ENCODE results near the gene GCNT4. TPM values are rescaled to one million over a fixed set of nuclear protein-coding genes. Genes with fewer than 3 reads are reported as not detected.

GCNT4 gene
- total RNA-seq, 1 experiment from 2014 or later = 0.05 TPM

GRCh38 chr5:75016896-75017295 is 35.5 kb downstream of the GCNT4 start:
- no peak for DNase-seq (ENCODE audit: low spot score)

GRCh38 chr5:75012748-75013147 is 39.6 kb downstream of the GCNT4 start:
- no peak for DNase-seq (ENCODE audit: low spot score)

DNA sequence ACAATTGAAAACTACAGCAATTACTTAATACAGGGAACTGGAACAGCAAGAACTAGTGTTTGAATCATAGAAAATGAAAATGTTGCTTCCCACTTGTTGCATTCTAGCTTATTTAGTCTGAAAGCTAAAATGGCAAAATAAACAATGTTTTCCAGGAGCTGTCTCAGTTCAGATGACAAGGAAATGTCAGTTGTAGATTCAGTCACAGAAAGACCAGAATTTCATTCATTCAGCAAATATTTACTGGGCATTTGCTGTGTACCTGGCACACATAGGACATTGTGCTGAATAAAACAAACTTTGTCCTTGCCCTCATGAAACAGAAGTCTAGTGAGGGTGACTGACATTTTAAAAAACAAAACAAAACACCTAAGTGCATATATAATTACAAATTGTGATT is 41.5 kb downstream of the GCNT4 start:
- no peak for DNase-seq (ENCODE audit: low spot score)

DNA sequence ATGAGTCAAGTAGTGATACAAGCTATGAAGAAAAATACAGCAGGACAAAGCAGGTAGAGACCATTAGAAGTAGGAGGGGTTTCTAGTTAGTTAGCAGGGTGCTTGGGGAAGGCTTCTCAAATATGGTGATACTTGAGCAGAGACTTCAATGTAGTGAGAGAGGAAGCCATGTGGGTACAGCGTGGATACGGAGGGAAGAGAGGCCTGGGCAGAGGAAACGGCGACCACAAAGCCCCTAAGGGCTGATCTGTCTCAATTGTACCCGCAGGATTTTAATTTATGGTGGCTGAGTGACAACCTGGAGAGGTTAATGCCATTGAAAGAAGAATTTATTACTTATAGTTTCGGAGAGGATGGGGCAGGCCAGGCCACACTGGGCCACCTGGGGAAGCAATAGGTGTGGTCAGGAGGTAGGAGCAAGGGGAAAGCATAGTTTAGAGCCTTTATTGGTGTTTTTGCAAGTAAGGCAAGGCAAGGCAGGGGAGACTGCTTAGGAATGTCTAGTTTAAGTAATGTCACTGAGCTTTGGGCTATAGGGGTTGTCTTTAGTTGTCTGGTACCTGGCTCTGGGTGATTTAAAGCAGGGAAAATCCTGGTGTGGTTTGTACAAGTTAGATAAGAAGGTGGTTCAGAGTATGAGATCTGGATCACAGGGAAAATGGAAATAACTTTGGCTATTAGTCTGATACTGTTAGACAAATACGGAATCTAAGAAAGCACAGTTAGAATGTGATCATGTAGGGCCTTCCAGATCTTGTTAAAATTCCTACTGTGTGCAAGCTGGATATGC is 42.6 kb downstream of the GCNT4 start:
- no peak for DNase-seq (ENCODE audit: low spot score)

DNA sequence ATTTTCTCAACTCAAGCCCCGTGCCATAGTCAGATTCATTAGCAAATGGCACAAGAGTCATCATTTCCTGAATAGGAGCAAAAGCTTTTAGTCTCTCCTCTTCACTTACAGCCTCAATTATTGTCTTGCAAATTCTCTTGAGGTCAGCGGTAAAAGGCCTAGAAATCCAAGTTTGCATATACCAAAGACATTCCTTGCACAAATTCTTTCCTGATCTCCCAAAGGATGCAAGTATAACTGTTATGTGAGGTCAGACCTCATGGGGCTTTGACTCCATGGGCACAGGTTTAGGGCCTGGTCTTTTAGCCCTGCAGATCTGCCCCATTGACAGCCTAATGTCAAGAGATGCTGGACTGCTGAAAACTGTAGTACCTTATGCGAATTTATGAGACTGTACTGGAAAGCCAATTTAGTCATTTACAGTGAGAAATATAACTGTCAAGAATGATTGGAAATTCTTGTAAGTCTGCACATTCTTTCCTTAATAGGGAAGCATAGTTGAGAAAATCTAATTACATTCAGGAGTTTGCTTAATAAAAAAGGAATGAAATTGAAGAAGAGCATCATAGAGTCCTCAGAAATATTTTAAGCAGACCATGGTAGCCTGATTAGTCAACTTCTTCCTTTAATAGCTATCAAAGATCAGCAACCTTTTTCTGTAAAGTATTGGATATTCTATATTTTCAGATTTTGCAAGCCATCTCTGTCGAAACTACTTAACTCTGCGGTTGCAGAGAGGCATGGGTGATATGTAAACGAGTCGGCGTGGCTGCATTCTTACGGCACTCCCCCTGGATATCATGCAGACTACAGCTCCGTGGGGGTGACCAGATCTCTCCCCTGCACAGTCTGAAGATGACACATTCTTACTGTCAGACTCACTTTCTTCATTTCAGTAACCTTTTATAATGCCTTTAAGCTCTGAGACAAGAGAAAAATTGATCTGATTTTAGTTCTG is 45.2 kb downstream of the GCNT4 start:
- DNase-seq (ENCODE audit: low spot score) = no peak

GRCh38 chr5:75005561-75005960 is 46.8 kb downstream of the GCNT4 start:
- no peak for DNase-seq (ENCODE audit: low spot score)

Other genes starting within 250 kb of the GCNT4 start
- gene FAM169A, start 186.2 kb downstream of the GCNT4 start, total RNA-seq (2014; rRNA removed; shearing (Covaris generic)) = 28.3 and 33.0 TPM in 2 replicates
- gene ANKRD31, start 184.3 kb upstream of the GCNT4 start, total RNA-seq (2014; rRNA removed; shearing (Covaris generic)) = not detected in 2 replicates

Measured in A172 (cell line).